ENCODE data around the gene FBXL7. TPM values are rescaled to one million over a fixed set of nuclear protein-coding genes. Genes with fewer than 3 reads are reported as not detected.

Gene FBXL7
- total and polyA plus RNA-seq, 4 donors: 0.24 to 1.4 (median 1.2) TPM

DNA sequence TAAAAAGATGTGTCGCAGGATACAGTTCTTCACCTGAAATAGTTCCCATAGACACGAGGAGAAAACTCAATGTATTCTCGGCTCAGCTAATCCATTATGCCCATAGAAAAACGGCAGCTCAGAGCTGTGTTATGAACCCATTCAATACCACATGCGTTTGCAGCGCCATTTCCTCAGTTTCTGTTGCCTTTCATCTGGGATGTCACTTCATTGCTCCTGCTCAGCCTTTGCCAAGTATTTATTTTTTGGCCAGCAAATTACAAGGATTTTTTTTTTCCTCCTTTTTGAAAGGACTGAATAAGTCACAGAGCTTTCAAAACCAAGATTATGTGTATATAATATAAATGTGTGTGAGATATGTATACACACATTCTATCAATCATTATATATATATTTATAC lies 398.7 kb downstream of the FBXL7 start (continued):
- TF ChIP-seq, protein P1, sequence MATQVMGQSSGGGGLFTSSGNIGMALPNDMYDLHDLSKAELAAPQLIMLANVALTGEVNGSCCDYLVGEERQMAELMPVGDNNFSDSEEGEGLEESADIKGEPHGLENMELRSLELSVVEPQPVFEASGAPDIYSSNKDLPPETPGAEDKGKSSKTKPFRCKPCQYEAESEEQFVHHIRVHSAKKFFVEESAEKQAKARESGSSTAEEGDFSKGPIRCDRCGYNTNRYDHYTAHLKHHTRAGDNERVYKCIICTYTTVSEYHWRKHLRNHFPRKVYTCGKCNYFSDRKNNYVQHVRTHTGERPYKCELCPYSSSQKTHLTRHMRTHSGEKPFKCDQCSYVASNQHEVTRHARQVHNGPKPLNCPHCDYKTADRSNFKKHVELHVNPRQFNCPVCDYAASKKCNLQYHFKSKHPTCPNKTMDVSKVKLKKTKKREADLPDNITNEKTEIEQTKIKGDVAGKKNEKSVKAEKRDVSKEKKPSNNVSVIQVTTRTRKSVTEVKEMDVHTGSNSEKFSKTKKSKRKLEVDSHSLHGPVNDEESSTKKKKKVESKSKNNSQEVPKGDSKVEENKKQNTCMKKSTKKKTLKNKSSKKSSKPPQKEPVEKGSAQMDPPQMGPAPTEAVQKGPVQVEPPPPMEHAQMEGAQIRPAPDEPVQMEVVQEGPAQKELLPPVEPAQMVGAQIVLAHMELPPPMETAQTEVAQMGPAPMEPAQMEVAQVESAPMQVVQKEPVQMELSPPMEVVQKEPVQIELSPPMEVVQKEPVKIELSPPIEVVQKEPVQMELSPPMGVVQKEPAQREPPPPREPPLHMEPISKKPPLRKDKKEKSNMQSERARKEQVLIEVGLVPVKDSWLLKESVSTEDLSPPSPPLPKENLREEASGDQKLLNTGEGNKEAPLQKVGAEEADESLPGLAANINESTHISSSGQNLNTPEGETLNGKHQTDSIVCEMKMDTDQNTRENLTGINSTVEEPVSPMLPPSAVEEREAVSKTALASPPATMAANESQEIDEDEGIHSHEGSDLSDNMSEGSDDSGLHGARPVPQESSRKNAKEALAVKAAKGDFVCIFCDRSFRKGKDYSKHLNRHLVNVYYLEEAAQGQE (IDR thresholded peaks at IDR 0.05): no peak
- TF ChIP-seq GABPA (IDR thresholded peaks at IDR 0.05 in 1 of 2, conservative IDR thresholded peaks at IDR 0.05 in 1 of 2) (no peak), EGR1 (IDR thresholded peaks at IDR 0.05; ENCODE audit: low read depth in 2 of 2) (no peak), FOXA1 (IDR thresholded peaks at IDR 0.05) (no peak), HNF4A (conservative IDR thresholded peaks at IDR 0.05) (no peak), HNF4G (IDR thresholded peaks at IDR 0.05) (no peak)

DNA sequence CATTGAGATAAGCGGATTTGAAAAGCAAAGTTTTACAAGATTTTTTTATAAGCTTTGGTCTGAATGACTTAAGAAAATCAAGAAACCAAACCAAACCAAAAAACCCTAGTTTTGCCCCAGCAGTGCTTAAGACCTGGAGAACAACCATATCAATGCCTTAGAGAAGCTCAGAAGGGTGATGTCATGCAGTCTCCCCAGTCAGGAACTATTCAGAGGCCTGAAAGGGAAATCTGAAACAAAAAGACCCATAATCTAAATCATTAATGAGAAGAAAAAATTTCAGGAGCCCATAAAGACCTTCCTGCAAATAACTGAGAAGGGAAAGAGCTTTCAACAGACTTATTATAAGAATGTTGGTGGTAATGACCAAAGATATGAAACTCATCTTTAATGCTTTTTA lies 399.5 kb downstream of the FBXL7 start:
- no peak overlapping the region for H3K4me3 ChIP-seq (ENCODE audit: low read depth in 1 of 3, low read length in 3 of 3)
- H3K9ac ChIP-seq (ENCODE audit: low read depth in 1 of 2, low read length in 2 of 2): no peak overlapping the region
- 96% methylated on average over 1 of the region's 1 CpG for WGBS
- no peak overlapping the region for H3K27ac ChIP-seq (ENCODE audit: low read depth in 1 of 2, low read length in 2 of 2)
- no peak for DNase-seq (ENCODE audit: low spot score)
- H3K36me3 ChIP-seq (ENCODE audit: control insufficient read depth in 4 of 4, insufficient read depth in 3 of 4, low read depth in 1 of 4, low read length in 3 of 4): no peaks in the 10 kb centered on the region
- H3K9me3 ChIP-seq (ENCODE audit: control insufficient read depth in 4 of 4, low read length in 3 of 4): no peaks in the 10 kb centered on the region
- TF ChIP-seq HNF4A (conservative IDR thresholded peaks at IDR 0.05) (no peak), HNF4G (IDR thresholded peaks at IDR 0.05) (no peak), YY1 (IDR thresholded peaks at IDR 0.05) (no peak), NR2F2 (IDR thresholded peaks at IDR 0.05) (no peak), JUND (IDR thresholded peaks at IDR 0.05) (no peak), EGR1 (IDR thresholded peaks at IDR 0.05; ENCODE audit: low read depth in 2 of 2) (no peak), TAF1 (conservative IDR thresholded peaks at IDR 0.05) (no peak), FOXA1 (IDR thresholded peaks at IDR 0.05) (no peak), FOXA2 (IDR thresholded peaks at IDR 0.05) (no peak), SP1 (IDR thresholded peaks at IDR 0.05) (no peak), RAD21 (IDR thresholded peaks at IDR 0.05) (no peak), RXRA (IDR thresholded peaks at IDR 0.05) (no peak), GABPA (IDR thresholded peaks at IDR 0.05 in 1 of 2, conservative IDR thresholded peaks at IDR 0.05 in 1 of 2) (no peak)
- TF ChIP-seq, protein P2, sequence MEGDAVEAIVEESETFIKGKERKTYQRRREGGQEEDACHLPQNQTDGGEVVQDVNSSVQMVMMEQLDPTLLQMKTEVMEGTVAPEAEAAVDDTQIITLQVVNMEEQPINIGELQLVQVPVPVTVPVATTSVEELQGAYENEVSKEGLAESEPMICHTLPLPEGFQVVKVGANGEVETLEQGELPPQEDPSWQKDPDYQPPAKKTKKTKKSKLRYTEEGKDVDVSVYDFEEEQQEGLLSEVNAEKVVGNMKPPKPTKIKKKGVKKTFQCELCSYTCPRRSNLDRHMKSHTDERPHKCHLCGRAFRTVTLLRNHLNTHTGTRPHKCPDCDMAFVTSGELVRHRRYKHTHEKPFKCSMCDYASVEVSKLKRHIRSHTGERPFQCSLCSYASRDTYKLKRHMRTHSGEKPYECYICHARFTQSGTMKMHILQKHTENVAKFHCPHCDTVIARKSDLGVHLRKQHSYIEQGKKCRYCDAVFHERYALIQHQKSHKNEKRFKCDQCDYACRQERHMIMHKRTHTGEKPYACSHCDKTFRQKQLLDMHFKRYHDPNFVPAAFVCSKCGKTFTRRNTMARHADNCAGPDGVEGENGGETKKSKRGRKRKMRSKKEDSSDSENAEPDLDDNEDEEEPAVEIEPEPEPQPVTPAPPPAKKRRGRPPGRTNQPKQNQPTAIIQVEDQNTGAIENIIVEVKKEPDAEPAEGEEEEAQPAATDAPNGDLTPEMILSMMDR (IDR thresholded peaks at IDR 0.05; ENCODE audit: low read depth, low read length, missing input control): no peak
- TF ChIP-seq, protein P3, sequence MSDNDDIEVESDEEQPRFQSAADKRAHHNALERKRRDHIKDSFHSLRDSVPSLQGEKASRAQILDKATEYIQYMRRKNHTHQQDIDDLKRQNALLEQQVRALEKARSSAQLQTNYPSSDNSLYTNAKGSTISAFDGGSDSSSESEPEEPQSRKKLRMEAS (IDR thresholded peaks at IDR 0.05): no peak
- TF ChIP-seq, protein P4, sequence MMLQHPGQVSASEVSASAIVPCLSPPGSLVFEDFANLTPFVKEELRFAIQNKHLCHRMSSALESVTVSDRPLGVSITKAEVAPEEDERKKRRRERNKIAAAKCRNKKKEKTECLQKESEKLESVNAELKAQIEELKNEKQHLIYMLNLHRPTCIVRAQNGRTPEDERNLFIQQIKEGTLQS (IDR thresholded peaks at IDR 0.05): no peak
- TF ChIP-seq, protein P1 (IDR thresholded peaks at IDR 0.05): no peak
- TF ChIP-seq, protein P5, sequence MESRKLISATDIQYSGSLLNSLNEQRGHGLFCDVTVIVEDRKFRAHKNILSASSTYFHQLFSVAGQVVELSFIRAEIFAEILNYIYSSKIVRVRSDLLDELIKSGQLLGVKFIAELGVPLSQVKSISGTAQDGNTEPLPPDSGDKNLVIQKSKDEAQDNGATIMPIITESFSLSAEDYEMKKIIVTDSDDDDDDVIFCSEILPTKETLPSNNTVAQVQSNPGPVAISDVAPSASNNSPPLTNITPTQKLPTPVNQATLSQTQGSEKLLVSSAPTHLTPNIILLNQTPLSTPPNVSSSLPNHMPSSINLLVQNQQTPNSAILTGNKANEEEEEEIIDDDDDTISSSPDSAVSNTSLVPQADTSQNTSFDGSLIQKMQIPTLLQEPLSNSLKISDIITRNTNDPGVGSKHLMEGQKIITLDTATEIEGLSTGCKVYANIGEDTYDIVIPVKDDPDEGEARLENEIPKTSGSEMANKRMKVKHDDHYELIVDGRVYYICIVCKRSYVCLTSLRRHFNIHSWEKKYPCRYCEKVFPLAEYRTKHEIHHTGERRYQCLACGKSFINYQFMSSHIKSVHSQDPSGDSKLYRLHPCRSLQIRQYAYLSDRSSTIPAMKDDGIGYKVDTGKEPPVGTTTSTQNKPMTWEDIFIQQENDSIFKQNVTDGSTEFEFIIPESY (IDR thresholded peaks at IDR 0.05): no peak
- H3K4me1 ChIP-seq (ENCODE audit: control insufficient read depth in 4 of 4, insufficient read depth in 4 of 4, low read length in 3 of 4): no peaks in the 10 kb centered on the region
- H3K27me3 ChIP-seq (ENCODE audit: control insufficient read depth in 4 of 4, insufficient read depth in 4 of 4, low read length in 3 of 4): no peaks in the 10 kb centered on the region

Measured in liver (tissue), 9 donors.